ENCODE results near the gene WDR90.
A peak's percentile ranks its signal among the peaks of the same experiment; 100 is the strongest.

The WDR90 gene

DNA sequence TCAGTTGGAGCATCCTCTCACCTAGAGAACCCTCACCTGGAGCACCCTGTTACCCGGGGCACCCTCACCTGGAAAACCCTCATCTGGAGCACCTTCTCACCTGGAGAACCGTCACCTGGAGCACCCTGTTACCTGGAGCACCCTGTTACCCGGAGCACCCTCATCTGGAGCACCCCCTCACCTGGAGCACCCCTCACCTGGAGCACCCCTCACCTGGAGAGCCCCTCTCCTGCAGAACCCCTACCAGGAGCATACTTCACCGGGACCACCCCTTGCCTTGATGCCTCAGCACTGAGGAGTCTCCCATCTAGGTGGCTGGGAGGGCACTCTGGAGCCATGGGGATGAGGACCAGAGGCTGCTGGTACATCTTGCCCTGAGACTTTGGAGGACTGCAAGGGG, 59.8 kb downstream of the WDR90 start:
- DNase-seq (ENCODE audit: low spot score): no peak

DNA sequence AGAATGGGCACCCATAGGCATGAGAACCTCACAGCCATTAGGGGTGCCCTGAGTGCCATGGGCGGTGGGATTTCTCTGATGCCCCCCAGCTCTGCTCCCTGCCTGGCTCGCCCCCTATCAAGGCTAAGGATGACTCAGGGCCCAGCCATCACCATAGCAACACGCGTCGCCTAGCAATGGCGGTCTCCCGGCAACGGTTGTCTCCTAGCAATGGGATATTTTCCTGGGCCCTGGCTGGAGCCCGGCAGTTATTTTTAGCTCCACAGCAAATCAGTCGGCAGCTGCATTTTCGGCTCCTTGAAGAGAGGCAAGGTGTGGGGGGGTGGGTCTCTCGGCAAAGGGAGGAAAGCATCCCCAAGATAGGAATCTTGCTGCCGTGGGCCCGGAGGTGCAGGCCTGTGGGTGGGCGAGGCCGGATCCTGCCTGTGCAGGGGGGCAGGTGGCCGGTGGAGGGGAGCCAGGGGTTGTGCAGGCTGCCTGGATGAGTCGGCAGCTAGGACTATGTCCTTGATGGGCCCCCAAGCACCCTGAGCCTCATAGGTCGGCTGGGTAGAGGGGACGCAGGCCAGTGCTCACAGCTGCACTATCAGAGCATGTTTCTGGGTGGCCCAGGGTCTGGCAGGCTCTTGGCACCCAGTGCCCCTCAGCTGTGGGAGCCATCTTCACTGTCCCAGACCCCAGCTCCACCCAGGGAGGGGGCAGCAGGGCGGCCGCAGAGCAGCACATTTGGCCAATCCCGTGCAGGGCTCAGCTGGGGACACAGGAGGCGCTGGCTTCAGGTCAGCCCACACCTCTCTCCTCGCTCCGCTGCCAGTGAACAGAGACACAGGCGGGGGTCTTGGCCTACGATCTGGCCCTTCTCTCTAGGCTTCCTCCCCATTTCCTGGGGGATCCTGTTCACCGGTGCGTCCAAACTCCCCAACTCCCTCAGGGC, 60.7 kb downstream of the WDR90 start:
- DNase-seq (ENCODE audit: low spot score): peak; percentile 87

DNA sequence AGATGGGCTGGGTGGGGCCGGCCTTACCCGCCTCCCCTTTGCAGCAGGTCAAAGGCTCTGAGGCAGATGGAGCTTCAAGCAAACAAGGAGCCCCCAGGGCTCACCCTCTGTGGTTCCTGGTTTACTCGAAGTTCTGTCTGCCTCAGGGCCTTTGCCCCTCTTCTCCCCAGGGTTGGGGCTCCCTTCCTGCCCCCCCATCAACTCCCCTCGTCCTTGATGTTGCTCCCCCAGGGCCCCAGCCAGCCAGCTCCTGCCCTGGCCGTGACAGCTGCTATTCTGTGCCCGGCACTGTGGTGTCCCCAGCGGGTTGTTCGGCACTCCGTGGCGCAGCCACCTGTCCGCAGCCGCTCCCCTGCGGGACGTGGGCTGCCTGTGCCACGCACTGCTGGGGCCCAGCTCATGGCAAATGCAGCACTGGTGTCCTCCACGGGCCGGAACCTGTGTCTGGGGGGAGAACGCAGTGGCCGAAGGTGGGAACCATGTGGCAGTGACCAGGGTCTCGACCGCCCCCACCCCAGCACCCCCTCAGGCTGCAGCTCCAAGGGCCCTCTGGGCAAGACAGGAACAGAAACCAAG, 61.4 kb downstream of the WDR90 start:
- no peak for DNase-seq (ENCODE audit: low spot score)

DNA sequence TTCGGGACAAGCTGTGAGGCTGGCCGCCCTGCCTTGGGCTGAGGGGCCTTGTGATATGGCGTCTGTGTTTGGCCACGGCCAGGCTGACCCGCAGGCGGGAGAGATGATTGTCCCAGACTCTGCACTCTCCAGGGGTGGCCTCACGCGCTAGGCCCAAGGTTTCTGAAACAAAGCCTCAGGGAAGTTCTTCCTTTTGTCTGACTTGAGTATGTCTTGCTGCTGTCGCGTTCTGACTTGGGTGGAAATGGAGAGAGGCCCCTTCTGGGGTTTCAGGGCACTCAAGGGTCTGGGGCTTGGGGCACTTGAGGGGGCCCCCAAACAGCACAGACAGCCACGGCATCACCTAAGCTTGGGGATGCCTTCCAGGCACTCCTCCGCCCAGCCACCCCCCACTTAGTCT, 61.9 kb downstream of the WDR90 start:
- DNase-seq (ENCODE audit: low spot score): no peak

DNA sequence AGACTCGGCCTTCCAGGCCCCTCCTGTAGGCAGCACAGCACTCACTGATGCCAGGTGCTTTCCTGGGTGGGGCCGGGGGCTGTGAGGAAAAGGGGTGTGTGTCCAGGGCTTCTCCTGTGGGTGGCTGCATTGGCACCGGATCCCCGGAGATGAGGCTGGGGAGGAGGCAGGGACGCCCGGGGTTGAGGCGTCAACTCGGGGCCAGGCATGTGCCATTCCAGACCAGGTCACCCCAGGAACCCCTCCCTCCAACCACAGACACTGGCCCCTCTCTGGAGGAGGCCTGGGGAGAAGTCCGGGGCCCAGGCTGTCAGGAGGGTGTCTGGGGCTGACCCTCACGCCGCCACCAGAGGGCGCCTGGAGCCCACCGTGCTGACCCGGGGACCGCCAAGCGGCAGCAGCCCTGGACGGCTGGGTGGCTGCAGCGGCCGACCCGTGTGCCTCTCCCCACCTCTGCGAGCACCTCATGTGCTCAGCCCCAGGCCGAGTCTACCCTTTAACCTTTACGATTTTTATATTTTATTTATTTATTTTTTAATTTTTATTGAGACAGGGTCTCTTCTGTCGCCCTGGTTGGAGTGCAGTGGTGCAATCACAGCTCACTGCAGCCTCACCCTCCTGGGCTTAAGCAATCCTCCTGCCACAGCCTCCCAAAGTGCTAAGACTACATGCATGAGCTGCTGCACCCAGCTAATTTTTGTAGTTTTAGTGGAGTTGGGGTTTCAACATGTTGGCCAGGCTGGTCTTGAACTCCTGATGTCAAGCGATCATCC, 62.6 kb downstream of the WDR90 start:
- DNase-seq (ENCODE audit: low spot score): peak; percentile 77

DNA sequence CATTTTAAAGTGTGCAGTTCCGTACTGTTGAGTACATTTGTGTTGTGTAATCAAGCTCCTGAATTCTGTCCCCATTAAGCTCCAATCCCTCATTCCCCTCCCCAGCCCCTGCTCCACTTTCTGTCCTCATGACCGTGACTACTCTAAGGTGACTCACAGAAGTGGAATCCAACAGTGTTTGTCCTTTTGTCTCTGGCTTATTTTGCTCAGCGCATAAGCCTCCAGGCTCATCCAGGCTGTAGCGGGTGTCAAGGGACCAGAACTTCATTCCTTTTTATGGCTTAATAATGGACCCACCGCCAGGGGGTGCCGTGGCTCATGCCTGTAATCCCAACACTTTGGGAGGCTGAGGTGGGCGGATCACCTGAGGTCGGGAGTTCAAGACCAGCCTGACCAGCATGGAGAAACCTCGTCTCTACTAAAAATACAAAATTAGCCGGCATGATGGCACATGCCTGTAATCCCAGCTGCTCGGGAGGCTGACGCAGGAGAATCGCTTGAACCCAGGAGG, 63.6 kb downstream of the WDR90 start:
- DNase-seq (ENCODE audit: low spot score): peak; percentile 96

DNA sequence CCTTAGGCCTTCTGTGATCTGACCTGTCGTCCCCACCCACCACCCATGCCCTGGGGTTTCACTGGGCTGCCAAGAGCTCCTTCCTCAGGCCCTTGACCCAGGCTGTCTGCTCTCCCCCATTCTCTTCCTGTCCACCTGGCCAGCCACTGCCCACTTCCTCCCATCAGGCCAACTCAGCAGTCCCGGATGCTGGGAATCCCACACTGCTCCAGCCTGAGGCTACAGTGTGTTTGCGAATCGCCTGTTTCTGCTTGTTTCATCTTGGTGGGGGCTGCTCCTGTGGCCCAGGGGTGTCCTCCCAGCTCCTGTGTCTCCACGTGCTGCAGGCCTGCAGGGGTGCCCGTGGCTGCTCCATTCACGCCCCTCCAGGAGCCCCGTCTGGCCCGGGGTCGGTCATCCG, 64.9 kb downstream of the WDR90 start:
- no peak for DNase-seq (ENCODE audit: low spot score)

DNA sequence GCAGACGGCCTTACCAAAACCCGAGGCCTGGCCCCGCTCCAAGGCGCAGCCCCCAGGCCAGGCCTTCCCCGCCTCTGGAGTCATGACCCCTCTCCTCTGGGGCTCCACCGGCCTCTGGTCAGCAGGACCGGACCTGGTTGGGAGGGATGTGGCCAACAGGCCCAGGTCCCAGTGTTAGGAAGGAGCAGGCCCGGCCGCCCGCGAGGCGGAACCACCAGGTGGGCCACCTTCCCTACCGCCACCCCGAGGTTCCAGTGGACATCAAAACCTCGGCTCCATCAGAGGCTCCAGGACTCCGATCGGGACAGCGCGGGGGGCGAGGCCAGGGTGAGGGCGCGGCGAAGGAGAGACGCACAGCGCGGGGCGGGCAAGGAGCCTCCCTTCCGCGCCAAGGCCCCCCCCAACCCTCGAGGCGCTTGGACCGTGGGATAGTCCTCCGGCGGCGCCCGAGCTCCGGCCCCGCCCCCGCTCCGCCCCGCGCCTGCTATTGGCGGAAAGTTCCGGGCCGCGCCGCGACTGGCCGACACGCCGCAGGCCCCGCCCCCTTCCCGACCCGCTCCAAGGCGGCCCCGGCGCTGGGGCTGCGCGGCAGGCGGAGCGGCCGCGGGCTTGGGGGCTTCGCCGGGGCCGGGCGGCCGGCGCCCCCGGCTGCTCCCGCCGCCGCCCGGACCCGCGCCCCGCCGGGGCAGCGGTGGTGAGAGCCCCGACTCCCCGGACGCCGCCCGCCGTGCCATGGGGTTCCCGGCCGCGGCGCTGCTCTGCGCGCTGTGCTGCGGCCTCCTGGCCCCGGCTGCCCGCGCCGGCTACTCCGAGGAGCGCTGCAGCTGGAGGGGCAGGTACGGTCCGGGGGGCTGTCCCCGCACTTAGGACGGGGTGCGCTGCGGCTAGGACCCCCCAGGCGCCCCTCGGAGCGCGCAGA, 65.7 kb downstream of the WDR90 start, which contains the start of gene METRN:
METRN (plus strand) TSS at position 561 of the 919 bp plus-strand sequence; CDS start at position 733, 172 bp downstream.
- DNase-seq (ENCODE audit: low spot score): peak; percentile 90

DNA sequence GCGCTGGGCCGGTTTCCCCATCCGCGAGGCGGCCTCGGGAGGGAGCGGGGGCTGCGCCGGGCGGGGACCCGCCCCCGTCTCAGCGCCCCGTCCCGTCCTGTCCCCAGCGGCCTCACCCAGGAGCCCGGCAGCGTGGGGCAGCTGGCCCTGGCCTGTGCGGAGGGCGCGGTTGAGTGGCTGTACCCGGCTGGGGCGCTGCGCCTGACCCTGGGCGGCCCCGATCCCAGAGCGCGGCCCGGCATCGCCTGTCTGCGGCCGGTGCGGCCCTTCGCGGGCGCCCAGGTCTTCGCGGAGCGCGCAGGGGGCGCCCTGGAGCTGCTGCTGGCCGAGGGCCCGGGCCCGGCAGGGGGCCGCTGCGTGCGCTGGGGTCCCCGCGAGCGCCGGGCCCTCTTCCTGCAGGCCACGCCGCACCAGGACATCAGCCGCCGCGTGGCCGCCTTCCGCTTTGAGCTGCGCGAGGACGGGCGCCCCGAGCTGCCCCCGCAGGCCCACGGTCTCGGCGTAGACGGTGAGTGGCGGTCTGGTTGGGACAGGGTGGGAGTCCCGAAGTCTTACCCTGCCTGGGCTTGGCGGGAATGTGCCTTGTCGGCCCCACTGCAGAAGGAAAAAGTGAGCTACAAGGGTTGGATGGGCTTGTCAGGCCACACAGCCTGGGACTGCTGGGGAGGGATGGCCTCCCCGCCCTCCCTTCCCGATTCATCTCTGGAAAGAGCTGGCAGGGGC, 66.5 kb downstream of the WDR90 start:
- peak; percentile 46 for DNase-seq (ENCODE audit: low spot score)

DNA sequence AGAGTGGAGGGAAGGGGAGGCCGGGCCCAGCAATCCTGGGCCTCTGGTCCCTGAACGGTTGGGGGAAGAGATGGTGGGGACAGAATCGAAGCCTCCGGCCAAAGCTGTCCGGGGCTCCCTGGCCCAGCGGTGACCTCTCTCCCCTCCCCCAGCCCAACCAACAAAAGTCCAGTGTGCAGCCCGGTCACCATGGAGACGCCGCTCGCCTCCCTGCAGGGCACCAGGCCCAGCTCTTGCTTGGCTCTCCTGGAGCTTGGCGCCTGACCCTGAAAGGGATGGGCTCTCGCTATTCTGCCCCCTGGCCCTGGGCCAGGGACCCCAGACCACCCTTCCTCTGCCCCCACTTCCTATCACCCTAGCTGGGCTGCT, 67.0 kb downstream of the WDR90 start:
- peak; percentile 68 for DNase-seq (ENCODE audit: low spot score)

DNA sequence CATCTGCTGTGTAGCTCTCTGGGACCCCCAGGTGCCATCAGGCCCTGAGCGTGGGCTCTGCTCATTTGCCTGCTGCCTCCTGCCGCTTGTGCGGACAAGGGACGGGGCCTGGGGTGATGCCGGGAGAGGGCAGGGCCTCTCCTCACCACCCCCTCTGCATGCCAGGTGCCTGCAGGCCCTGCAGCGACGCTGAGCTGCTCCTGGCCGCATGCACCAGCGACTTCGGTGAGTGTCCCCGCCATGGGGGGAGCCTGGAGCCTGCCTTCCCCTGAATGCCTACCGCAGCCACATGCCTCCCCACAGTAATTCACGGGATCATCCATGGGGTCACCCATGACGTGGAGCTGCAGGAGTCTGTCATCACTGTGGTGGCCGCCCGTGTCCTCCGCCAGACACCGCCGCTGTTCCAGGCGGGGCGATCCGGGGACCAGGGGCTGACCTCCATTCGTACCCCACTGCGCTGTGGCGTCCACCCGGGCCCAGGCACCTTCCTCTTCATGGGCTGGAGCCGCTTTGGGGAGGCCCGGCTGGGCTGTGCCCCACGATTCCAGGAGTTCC, 67.7 kb downstream of the WDR90 start:
- no peak for DNase-seq (ENCODE audit: low spot score)

Measured in RKO (cell line).